CD14-positive monocyte (primary cell): ENCODE data around the gene RPS19BP1. TPM values are rescaled to one million over a fixed set of nuclear protein-coding genes. Genes with fewer than 3 reads are reported as not detected.

Experiments used
- DNase-seq, 3 donors: peaks; one replicate each; pipeline ENCODE4 v3.0.0-alpha.2; 2011 to 2022
- H2AFZ ChIP-seq: 2 replicates; pipeline ENCODE4 v1.6.0; 2012; ENCODE audit warnings: mild to moderate bottlenecking, low read depth, low read length, inconsistent platforms; ENCODE audit not compliant: insufficient read depth, poor library complexity, severe bottlenecking
- H3K27ac ChIP-seq, 2 donors: 1 replicate in 1 of 2; 2 replicates in 1 of 2; pipeline ENCODE4 v1.5.1; 2012 to 2013; ENCODE audit warnings: low read length in 2 of 2, control low read depth in 1 of 2, inconsistent platforms in 1 of 2, low read depth in 1 of 2, mild to moderate bottlenecking in 1 of 2
- H3K27me3 ChIP-seq, 2 donors: one replicate each; pipeline versions ENCODE4 v1.6.0 to v1.6.1; 2011 to 2013; ENCODE audit warnings: low read length in 2 of 2; ENCODE audit not compliant: control insufficient read depth in 2 of 2, insufficient read depth in 2 of 2
- H3K36me3 ChIP-seq, 2 donors: replicated peaks in 1 of 2; 1 replicate in 1 of 2; 2 replicates in 1 of 2; pipeline versions ENCODE4 v1.5.1 to v1.6.1; 2012 to 2013; ENCODE audit warnings: low read length in 2 of 2, control low read depth in 1 of 2, inconsistent platforms in 1 of 2, mild to moderate bottlenecking in 1 of 2; ENCODE audit not compliant: insufficient read depth in 2 of 2, control insufficient read depth in 1 of 2
- H3K4me1 ChIP-seq, 2 donors: 1 replicate in 1 of 2; 2 replicates in 1 of 2; pipeline versions ENCODE4 v1.5.1 to v1.6.1; 2012 to 2013; ENCODE audit warnings: low read length in 2 of 2, control low read depth in 1 of 2, inconsistent platforms in 1 of 2, mild to moderate bottlenecking in 1 of 2, moderate library complexity in 1 of 2; ENCODE audit not compliant: insufficient read depth in 2 of 2, control insufficient read depth in 1 of 2
- H3K4me2 ChIP-seq: replicated peaks from 2 replicates; pipeline ENCODE3; 2012; ENCODE audit warnings: low read length, moderate library complexity, mild to moderate bottlenecking; ENCODE audit not compliant: poor library complexity, severe bottlenecking; ENCODE audit errors: extremely low read depth
- H3K4me3 ChIP-seq, 3 experiments: fragments of 200-600 bp in 1 of 3; sonication (generic) in 1 of 3; replicated peaks in 1 of 3; 1 replicate in 2 of 3; 2 replicates in 1 of 3; pipeline ENCODE4 v1.5.1; 2011 to 2013; ENCODE audit warnings: low read length in 3 of 3, mild to moderate bottlenecking in 3 of 3, control low read depth in 2 of 3, low read depth in 2 of 3, inconsistent platforms in 1 of 3, moderate library complexity in 1 of 3
- H3K79me2 ChIP-seq: 2 replicates; pipeline ENCODE4 v1.6.0; 2012; ENCODE audit warnings: mild to moderate bottlenecking, control low read depth, inconsistent platforms, low read length, moderate library complexity; ENCODE audit not compliant: insufficient read depth
- H3K9ac ChIP-seq: 2 replicates; pipeline ENCODE4 v1.6.0; 2017; ENCODE audit warnings: low read length, mild to moderate bottlenecking; ENCODE audit not compliant: insufficient read depth, poor library complexity, severe bottlenecking
- H3K9me3 ChIP-seq, 2 donors: replicated peaks in 1 of 2; 1 replicate in 1 of 2; 2 replicates in 1 of 2; pipeline versions ENCODE4 v1.5.1 to v1.6.1; 2012 to 2013; ENCODE audit warnings: low read length in 2 of 2, control low read depth in 1 of 2; ENCODE audit not compliant: control insufficient read depth in 1 of 2, insufficient read depth in 1 of 2
- H4K20me1 ChIP-seq: 2 replicates; pipeline ENCODE4 v1.6.0; 2012; ENCODE audit warnings: mild to moderate bottlenecking, low read length, control low read depth, moderate library complexity; ENCODE audit not compliant: insufficient read depth
- H3K27ac Mint-ChIP-seq, 7 donors: one replicate each; pipeline ENCODE4 v1.8.0; 2020; ENCODE audit warnings: mild to moderate bottlenecking in 7 of 7, mixed read lengths in 7 of 7, moderate library complexity in 6 of 7, inconsistent platforms in 2 of 7
- H3K27me3 Mint-ChIP-seq, 3 donors: one replicate each; pipeline ENCODE4 v1.8.0; 2021 to 2022; ENCODE audit warnings: low read depth in 3 of 3, mild to moderate bottlenecking in 3 of 3, mixed read lengths in 3 of 3, moderate library complexity in 3 of 3, inconsistent platforms in 1 of 3
- H3K36me3 Mint-ChIP-seq, 2 donors: one replicate each; pipeline ENCODE4 v1.8.0; 2020; ENCODE audit warnings: mixed read lengths in 2 of 2, inconsistent platforms in 1 of 2, mild to moderate bottlenecking in 1 of 2
- H3K4me1 Mint-ChIP-seq: one replicate; pipeline ENCODE4 v1.8.0; 2020; ENCODE audit warnings: mild to moderate bottlenecking, mixed read lengths
- H3K4me3 Mint-ChIP-seq, 2 donors: one replicate each; pipeline ENCODE4 v1.8.0; 2020; ENCODE audit warnings: mild to moderate bottlenecking in 2 of 2, mixed read lengths in 2 of 2, moderate library complexity in 1 of 2
- H3K9me3 Mint-ChIP-seq, 7 donors: one replicate each; pipeline ENCODE4 v1.8.0; 2020 to 2022; ENCODE audit warnings: mixed read lengths in 7 of 7, mild to moderate bottlenecking in 6 of 7, moderate library complexity in 6 of 7, inconsistent platforms in 2 of 7
- WGBS: methylation state at CpG from one replicate; pipeline ENCODE4 v1.1.5; 2013; ENCODE audit warnings: missing lambda C conversion rate; ENCODE audit not compliant: insufficient coverage; 5-methylcytosine and 5-hydroxymethylcytosine counted together
- intact Hi-C, 2 donors: fragments of 100-400 bp; cut with micrococcal nuclease; formaldehyde crosslinking; loops; one replicate each; pipeline versions ENCODE4 v1.15.0 to v1.15.1; 2023
- polyA plus RNA-seq, 3 donors: library from polyadenylated mRNA; depleted of rRNA in 1 of 3; unstranded in 2 of 3; stranded (reverse) in 1 of 3; fragments of 300-500 nt in 2 of 3; fragments of >200 nt in 1 of 3; fragmentation: Illumina TruSeq in 2 of 3; gene quantifications; 1 replicate in 2 of 3; 2 replicates in 1 of 3; pipeline ENCODE4 v1.2.3, GENCODE V29; 2012 to 2021
- TF ChIP-seq, protein P1 (sequence below): fragments of 200-600 bp; IDR thresholded peaks from one replicate; pipeline ENCODE4 v1.8.0; 2022; ENCODE audit warnings: antibody characterized with exemption, mild to moderate bottlenecking

RPS19BP1 gene
- polyA plus RNA-seq, 3 donors: 59.9 to 106 (median 73.5) TPM

DNA sequence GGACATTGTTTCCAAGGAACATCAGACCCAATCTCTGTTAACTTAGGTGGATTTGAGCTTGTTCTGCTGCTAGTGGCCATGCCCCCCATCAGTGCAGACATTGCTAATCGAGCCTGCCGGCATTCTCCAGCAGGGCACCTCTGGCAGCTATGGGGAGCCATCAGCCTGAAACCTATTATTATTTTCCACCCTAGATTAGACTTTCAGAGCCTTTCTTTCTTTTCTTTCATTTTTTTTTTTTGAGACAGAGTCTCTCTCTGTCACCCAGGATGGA is 42.9 kb upstream of the RPS19BP1 start:
- no peaks in the 10 kb centered on the region for H3K27me3 ChIP-seq
- no peaks in the 10 kb centered on the region for H3K36me3 Mint-ChIP-seq
- no peaks in the 10 kb centered on the region for H3K36me3 ChIP-seq
- H3K9me3 Mint-ChIP-seq: peaks cover 0 to 6% (median 0%) of the 10 kb centered on the region in 7 donors
- no peaks in the 10 kb centered on the region for H3K79me2 ChIP-seq
- H3K4me1 ChIP-seq: no peaks in the 10 kb centered on the region
- no peaks in the 10 kb centered on the region for H3K9me3 ChIP-seq
- peaks cover 15 to 21% (median 16%) of the 10 kb centered on the region in 3 donors for H3K27me3 Mint-ChIP-seq
- H3K4me3 Mint-ChIP-seq: no peak overlapping the region
- no peak overlapping the region for H3K4me3 ChIP-seq
- intact Hi-C loops: no loop called here
- DNase-seq: no peak
- no peak overlapping the region for H3K27ac Mint-ChIP-seq
- H3K27ac ChIP-seq: no peak overlapping the region
- no peak overlapping the region for H2AFZ ChIP-seq
- H3K4me2 ChIP-seq: no peak overlapping the region
- no peak overlapping the region for H3K9ac ChIP-seq
- TF ChIP-seq, protein P1, sequence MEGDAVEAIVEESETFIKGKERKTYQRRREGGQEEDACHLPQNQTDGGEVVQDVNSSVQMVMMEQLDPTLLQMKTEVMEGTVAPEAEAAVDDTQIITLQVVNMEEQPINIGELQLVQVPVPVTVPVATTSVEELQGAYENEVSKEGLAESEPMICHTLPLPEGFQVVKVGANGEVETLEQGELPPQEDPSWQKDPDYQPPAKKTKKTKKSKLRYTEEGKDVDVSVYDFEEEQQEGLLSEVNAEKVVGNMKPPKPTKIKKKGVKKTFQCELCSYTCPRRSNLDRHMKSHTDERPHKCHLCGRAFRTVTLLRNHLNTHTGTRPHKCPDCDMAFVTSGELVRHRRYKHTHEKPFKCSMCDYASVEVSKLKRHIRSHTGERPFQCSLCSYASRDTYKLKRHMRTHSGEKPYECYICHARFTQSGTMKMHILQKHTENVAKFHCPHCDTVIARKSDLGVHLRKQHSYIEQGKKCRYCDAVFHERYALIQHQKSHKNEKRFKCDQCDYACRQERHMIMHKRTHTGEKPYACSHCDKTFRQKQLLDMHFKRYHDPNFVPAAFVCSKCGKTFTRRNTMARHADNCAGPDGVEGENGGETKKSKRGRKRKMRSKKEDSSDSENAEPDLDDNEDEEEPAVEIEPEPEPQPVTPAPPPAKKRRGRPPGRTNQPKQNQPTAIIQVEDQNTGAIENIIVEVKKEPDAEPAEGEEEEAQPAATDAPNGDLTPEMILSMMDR: no peak
- WGBS: 94% methylated on average over 2 of the region's 2 CpGs
- H4K20me1 ChIP-seq: no peaks in the 10 kb centered on the region
- no peaks in the 10 kb centered on the region for H3K4me1 Mint-ChIP-seq

DNA sequence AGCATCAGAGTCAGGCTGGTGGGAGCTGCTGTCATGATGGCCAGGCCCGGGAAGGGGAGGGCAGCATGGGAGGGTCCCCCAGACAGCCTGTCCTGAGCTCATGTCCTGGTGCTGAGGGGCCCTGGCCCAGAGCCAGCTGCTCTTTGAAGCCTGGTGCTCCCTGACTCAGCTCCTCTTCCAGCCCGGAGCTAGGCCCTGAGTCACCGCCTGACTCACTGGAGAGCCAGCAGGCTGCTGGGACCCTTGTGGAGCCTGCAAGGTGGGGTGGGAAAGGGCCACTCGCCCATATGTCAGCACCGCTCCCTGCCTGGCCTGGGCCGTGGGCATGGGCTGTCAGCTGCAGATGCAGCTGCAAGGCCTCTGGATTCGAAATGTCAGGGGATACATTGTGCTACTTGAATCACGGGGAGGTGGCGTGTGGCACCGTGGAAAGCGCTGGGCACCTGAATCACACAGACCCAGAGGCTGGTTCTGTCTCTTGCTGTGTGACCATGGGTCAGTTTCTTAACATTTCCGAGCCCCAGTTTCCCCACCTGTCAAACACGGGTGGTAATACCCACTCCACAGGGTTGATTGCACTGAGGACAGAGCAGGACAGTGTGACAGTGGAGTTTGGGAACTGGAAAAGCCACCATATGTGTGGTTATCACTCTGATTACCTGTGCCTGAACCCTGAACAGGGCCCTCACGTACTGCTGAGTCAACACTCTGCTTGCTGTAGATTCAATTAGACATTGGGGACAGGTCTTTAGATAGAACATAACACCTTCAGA is 42.4 kb upstream of the RPS19BP1 start:
- Mint-ChIP-seq H3K4me1 (no peaks in the 10 kb centered on the region), H3K27ac (no peak overlapping the region), H3K9me3 (peaks cover 0 to 6% (median 0%) of the 10 kb centered on the region in 7 donors), H3K27me3 (peaks cover 14 to 19% (median 15%) of the 10 kb centered on the region in 3 donors), H3K4me3 (no peak overlapping the region), H3K36me3 (no peaks in the 10 kb centered on the region)
- Histone ChIP-seq H3K4me2 (no peak overlapping the region), H3K36me3 (no peaks in the 10 kb centered on the region), H3K27ac (no peak overlapping the region), H3K4me1 (no peaks in the 10 kb centered on the region), H3K9me3 (no peaks in the 10 kb centered on the region), H3K79me2 (no peaks in the 10 kb centered on the region), H3K27me3 (no peaks in the 10 kb centered on the region), H2AFZ (no peak overlapping the region), H3K4me3 (no peak overlapping the region), H3K9ac (no peak overlapping the region), H4K20me1 (no peaks in the 10 kb centered on the region)
- WGBS: 92% methylated on average over 12 of the region's 14 CpGs
- intact Hi-C loops: no loop called here
- DNase-seq: no peak
- TF ChIP-seq, protein P1: no peak
